ENCODE results near the gene ADTRP. TPM values are rescaled to one million over a fixed set of nuclear protein-coding genes. Genes with fewer than 3 reads are reported as not detected.
A peak's percentile ranks its signal among the peaks of the same experiment; 100 is the strongest.

ADTRP gene
- total RNA-seq = 10 to 100 TPM; 47.7 to 81.3 TPM

- Mint-ChIP-seq H3K9me3 (no peaks in the 10 kb centered on the region), H3K27ac (no peak within 1 kb of the TSS), H3K27me3 (peaks cover 9% of the 10 kb centered on the region), H3K4me3 (no peak within 1 kb of the TSS), H3K36me3 (ENCODE audit: low read depth) (no peaks in the 10 kb centered on the region), H3K4me1 (peaks cover 4% of the 10 kb centered on the region)
- no peak for ATAC-seq (replicated peaks)
Observed at GRCh38 chr6:11778648-11779328, at the start of gene ADTRP. TSS of gene ADTRP (minus strand) at chr6:11778803. CDS start at chr6:11778759, 44 bp downstream.

DNA sequence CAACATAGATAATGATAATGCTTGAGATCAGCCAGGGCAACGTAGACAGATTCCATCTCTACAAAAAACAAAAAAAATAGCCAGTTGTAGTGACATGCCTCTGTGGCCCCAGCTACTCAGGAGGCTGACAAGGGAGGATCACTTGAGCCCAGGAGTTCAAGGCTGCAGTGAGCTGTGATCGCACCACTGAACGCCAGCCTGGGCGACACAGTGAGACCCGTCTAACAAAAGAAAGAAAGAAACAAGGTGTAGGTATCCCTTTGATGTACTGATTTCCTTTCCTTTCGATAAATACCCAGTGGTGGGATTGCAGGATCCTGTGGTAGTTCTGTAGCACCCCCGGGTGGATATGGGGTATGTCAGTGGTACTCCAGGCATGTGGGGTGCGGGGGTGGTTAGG, 48.2 kb upstream of the ADTRP start:
- no peak for ATAC-seq (replicated peaks)
- H3K27me3 Mint-ChIP-seq = no peaks in the 10 kb centered on the region
- H3K36me3 Mint-ChIP-seq (ENCODE audit: low read depth) = no peaks in the 10 kb centered on the region
- no peak overlapping the region for H3K27ac Mint-ChIP-seq
- no peak overlapping the region for H3K4me3 Mint-ChIP-seq
- peaks cover 15% of the 10 kb centered on the region for H3K4me1 Mint-ChIP-seq
- H3K9me3 Mint-ChIP-seq = no peaks in the 10 kb centered on the region

DNA sequence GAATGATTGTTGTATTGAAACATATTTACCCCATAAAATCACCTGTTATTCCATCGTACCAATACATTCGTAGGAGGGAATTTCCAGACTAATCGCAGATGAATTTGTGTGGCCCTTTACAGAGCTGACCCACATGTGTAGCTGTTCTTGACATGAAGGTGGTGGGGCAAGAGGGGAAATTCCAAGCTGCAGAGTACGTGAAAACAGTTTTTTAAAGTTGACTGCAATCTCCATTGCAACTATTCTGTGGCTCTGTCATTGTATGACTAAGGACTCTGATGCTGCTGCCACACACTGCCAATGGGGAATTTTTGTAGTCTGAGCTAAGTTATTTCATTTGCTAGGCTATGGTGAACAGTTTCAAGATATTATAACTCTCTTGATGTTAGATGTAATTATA, 46.4 kb upstream of the ADTRP start:
- peak; percentile 94 for ATAC-seq (replicated peaks)

DNA sequence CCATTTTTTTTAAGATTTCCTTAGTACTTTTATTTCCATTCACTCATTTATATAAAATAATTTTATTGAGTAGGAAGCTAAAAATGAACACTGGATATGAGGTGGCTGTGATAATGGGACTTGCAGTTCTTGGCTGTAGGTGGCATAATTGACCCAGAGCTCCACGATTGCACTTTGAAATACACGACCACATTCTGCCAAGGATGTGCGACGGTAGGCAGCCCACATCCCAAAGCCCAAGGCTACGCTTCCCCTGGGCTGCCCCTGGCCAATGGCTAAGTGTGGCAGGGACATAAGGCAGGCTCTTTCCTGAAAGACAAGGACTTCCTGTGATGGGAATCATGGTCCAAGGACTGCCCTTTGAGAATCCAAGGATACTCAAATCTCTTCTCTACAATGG, 43.7 kb upstream of the ADTRP start:
- no peak for ATAC-seq (replicated peaks)

More for the DNA sequence above, 46.4 kb upstream of the ADTRP start:
- Mint-ChIP-seq H3K27ac (peak overlapping the region; percentile 93), H3K36me3 (ENCODE audit: low read depth) (no peaks in the 10 kb centered on the region), H3K9me3 (no peaks in the 10 kb centered on the region), H3K4me3 (peak overlapping the region; percentile 62), H3K4me1 (peaks cover 10% of the 10 kb centered on the region), H3K27me3 (no peaks in the 10 kb centered on the region)

DNA sequence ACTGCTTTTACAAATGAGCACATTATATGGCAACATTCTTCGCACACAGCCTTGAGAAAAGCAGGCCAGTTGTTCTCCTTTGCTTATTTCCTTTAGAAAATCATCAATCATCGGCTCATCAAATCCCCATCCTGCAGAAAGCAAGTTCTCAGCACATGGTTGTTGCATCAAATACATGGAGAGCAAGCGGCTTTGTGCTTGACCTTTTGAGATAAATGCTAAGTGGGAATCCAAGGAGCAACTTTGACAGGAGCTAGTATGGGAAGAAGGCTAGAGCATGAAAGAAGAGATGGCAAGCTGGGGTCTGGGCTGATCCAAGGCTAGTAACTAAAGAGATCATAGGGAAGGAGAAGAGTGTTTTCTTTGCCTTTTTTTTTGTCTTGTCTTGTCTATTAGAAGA, 43.2 kb upstream of the ADTRP start:
- ATAC-seq (replicated peaks) = no peak
- no peaks in the 10 kb centered on the region for H3K9me3 Mint-ChIP-seq
- H3K4me1 Mint-ChIP-seq = peaks cover 10% of the 10 kb centered on the region
- no peak overlapping the region for H3K27ac Mint-ChIP-seq
- no peaks in the 10 kb centered on the region for H3K36me3 Mint-ChIP-seq (ENCODE audit: low read depth)
- H3K27me3 Mint-ChIP-seq = no peaks in the 10 kb centered on the region
- H3K4me3 Mint-ChIP-seq = no peak overlapping the region

More for the DNA sequence above, 43.7 kb upstream of the ADTRP start:
- H3K4me3 Mint-ChIP-seq = no peak overlapping the region
- no peaks in the 10 kb centered on the region for H3K36me3 Mint-ChIP-seq (ENCODE audit: low read depth)
- H3K4me1 Mint-ChIP-seq = peaks cover 10% of the 10 kb centered on the region
- no peaks in the 10 kb centered on the region for H3K9me3 Mint-ChIP-seq
- no peaks in the 10 kb centered on the region for H3K27me3 Mint-ChIP-seq
- H3K27ac Mint-ChIP-seq = no peak overlapping the region

DNA sequence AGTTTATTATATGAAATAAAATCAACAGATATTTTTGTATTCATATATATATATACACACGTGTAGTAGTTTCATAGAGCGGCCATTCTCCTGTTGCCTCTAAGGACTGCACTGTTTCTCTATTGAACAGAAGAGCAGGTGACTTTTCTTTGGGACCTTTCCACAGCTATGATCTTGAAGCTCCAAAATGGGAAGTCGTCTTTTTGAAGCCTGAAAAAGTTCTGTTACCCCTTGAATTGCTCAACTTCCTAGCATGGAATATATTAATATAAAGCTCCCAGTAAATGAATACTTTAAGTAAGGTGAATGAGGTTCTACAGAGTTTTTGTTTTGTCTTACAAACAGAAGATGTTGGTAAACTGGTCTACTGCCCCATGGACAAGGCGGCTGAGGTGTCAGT, 42.2 kb upstream of the ADTRP start:
- no peak for ATAC-seq (replicated peaks)
- Mint-ChIP-seq H3K4me1 (peaks cover 10% of the 10 kb centered on the region), H3K4me3 (no peak overlapping the region), H3K36me3 (ENCODE audit: low read depth) (no peaks in the 10 kb centered on the region), H3K27ac (no peak overlapping the region), H3K9me3 (no peaks in the 10 kb centered on the region), H3K27me3 (no peaks in the 10 kb centered on the region)

DNA sequence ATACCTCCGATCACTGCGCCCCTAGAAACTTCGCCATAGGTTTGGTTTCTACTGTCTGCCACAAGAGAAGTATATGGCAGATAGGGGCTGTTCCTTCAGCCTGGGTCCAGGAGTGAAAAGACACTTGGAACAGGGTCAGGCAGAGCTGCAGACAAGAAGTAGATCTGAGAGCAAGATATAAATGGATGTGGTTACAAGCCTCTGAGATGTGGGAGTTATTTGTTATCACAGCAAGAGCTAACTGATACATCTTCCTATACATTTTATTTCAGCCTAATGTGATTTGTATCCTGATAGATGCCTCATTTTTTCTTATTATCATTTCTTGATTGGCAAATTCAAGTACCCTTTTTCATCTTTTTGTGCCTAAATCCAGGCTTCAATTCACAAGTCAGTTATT, 40.9 kb upstream of the ADTRP start:
- ATAC-seq (replicated peaks) = no peak
- Mint-ChIP-seq H3K4me3 (no peak overlapping the region), H3K4me1 (peaks cover under 1% of the 10 kb centered on the region), H3K27me3 (no peaks in the 10 kb centered on the region), H3K27ac (no peak overlapping the region), H3K9me3 (no peaks in the 10 kb centered on the region), H3K36me3 (ENCODE audit: low read depth) (no peaks in the 10 kb centered on the region)

- ATAC-seq (replicated peaks) = no peak
- Mint-ChIP-seq H3K4me3 (no peak overlapping the region), H3K9me3 (no peaks in the 10 kb centered on the region), H3K27ac (no peak overlapping the region), H3K36me3 (ENCODE audit: low read depth) (no peaks in the 10 kb centered on the region), H3K4me1 (peaks cover 13% of the 10 kb centered on the region), H3K27me3 (no peaks in the 10 kb centered on the region)
Observed at GRCh38 chr6:11815231-11815630, 36.6 kb upstream of the ADTRP start.

DNA sequence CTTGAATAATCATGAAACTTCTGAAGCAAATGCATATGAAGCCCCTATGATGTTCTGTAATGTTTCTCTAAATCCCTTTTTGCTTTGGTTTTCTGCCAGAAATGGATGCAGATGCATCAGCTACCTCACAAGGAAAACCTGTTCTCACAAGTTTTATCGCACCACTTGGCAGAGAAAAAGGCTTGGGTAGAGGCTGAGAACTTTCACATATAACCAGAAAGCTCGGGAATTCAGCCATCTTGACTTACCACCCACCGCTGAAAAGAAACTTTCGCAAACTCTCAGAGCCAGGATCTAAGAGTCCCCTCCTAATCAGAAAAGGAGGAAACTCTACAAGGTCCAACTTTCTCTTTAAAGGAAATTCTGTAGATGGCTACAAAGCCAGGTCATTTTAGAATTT, 36.2 kb upstream of the ADTRP start:
- Mint-ChIP-seq H3K9me3 (no peaks in the 10 kb centered on the region), H3K4me3 (no peak overlapping the region), H3K27ac (no peak overlapping the region), H3K36me3 (ENCODE audit: low read depth) (no peaks in the 10 kb centered on the region), H3K4me1 (peaks cover 13% of the 10 kb centered on the region), H3K27me3 (no peaks in the 10 kb centered on the region)
- ATAC-seq (replicated peaks) = no peak

- no peak overlapping the region for H3K27ac Mint-ChIP-seq
- ATAC-seq (replicated peaks) = no peak
- no peaks in the 10 kb centered on the region for H3K36me3 Mint-ChIP-seq (ENCODE audit: low read depth)
- peaks cover 13% of the 10 kb centered on the region for H3K4me1 Mint-ChIP-seq
- H3K27me3 Mint-ChIP-seq = no peaks in the 10 kb centered on the region
- H3K4me3 Mint-ChIP-seq = no peak overlapping the region
- H3K9me3 Mint-ChIP-seq = no peaks in the 10 kb centered on the region
Observed at GRCh38 chr6:11814106-11814505, 35.5 kb upstream of the ADTRP start.

DNA sequence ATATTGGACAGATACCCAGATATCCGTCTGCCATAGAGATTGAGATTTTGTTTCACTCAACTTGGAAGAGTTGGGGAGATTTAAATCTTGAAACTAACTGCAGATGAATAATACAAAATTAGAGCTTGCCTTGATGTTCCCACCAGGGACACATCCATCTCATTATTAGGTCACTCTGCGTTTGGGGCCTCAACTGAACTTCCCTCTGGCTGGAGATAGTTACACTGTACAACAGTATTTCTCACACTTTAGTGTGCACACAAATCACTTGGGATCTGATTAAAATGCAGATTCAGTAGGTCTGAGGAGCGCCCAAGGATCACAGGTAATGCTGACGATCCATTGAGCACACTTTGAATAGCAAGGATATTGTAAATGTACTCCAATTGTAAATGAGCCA, 35.0 kb upstream of the ADTRP start:
- no peaks in the 10 kb centered on the region for H3K9me3 Mint-ChIP-seq
- peaks cover 13% of the 10 kb centered on the region for H3K4me1 Mint-ChIP-seq
- no peaks in the 10 kb centered on the region for H3K27me3 Mint-ChIP-seq
- no peak overlapping the region for H3K4me3 Mint-ChIP-seq
- ATAC-seq (replicated peaks) = no peak
- no peaks in the 10 kb centered on the region for H3K36me3 Mint-ChIP-seq (ENCODE audit: low read depth)
- no peak overlapping the region for H3K27ac Mint-ChIP-seq

- peaks cover 13% of the 10 kb centered on the region for H3K4me1 Mint-ChIP-seq
- H3K9me3 Mint-ChIP-seq = no peaks in the 10 kb centered on the region
- H3K4me3 Mint-ChIP-seq = no peak overlapping the region
- no peaks in the 10 kb centered on the region for H3K36me3 Mint-ChIP-seq (ENCODE audit: low read depth)
- ATAC-seq (replicated peaks) = no peak
- no peak overlapping the region for H3K27ac Mint-ChIP-seq
- H3K27me3 Mint-ChIP-seq = no peaks in the 10 kb centered on the region
Observed at GRCh38 chr6:11812951-11813350, 34.3 kb upstream of the ADTRP start.

- H3K27ac Mint-ChIP-seq = no peak overlapping the region
- ATAC-seq (replicated peaks) = no peak
Observed at GRCh38 chr6:11812439-11812838, 33.8 kb upstream of the ADTRP start.

DNA sequence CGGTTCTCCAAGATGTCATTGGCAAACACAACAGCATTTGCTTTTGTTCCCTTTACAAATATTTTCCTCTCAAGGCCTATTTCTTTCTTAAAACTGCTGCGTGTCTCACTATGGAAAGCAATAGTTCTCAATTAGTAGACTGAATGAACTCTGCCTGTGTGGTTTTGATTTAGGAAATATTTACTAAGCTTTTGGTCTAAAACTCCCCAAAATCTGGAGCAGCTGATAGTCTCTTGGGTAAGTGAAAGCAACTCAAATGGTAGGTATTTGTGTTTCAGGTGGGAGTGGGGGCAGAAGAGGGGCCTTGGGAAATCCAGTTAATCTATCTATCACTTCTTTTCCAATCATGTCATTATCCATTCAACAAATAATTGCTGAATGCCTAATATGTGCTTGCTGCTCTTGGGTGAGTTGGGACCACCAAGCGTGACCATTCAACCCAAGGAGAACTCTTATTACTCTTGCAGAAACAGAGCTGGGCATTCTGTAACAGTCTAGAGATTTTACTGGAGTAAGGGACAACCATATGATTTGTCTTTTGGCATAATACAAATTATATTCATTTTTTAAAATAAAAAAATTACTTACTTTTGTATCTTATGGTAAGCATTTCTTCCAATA, 33.2 kb upstream of the ADTRP start:
- ATAC-seq (replicated peaks) = peak; percentile 54
- Mint-ChIP-seq H3K4me3 (peak overlapping the region; percentile 34), H3K27me3 (no peaks in the 10 kb centered on the region), H3K9me3 (no peaks in the 10 kb centered on the region), H3K4me1 (peaks cover 17% of the 10 kb centered on the region), H3K27ac (peak overlapping the region; percentile 81), H3K36me3 (ENCODE audit: low read depth) (no peaks in the 10 kb centered on the region)

More at GRCh38 chr6:11812439-11812838, 33.8 kb upstream of the ADTRP start:
- H3K36me3 Mint-ChIP-seq (ENCODE audit: low read depth) = no peaks in the 10 kb centered on the region
- no peak overlapping the region for H3K4me3 Mint-ChIP-seq
- peaks cover 13% of the 10 kb centered on the region for H3K4me1 Mint-ChIP-seq
- H3K27me3 Mint-ChIP-seq = no peaks in the 10 kb centered on the region
- H3K9me3 Mint-ChIP-seq = no peaks in the 10 kb centered on the region

- Mint-ChIP-seq H3K4me1 (peaks cover 24% of the 10 kb centered on the region), H3K27me3 (no peaks in the 10 kb centered on the region), H3K9me3 (no peaks in the 10 kb centered on the region), H3K4me3 (peak overlapping the region; percentile 34), H3K27ac (peak overlapping the region; percentile 81), H3K36me3 (ENCODE audit: low read depth) (no peaks in the 10 kb centered on the region)
- no peak for ATAC-seq (replicated peaks)
Observed at GRCh38 chr6:11810854-11811643, 32.4 kb upstream of the ADTRP start.

Measured in activated T-helper 17 cell treated with anti-CD3 and anti-CD28 coated beads, Interleukin-2, amount 50 U/mL, for 72 hours (primary cell).